Cerebellar cortex (tissue), 1 donor: ENCODE measurements around the gene RPS5.
"Not testable (repeated sequence)": the region's sequence is repeated elsewhere in the genome, so short reads cannot be mapped to it uniquely, and the experiment has no call there.

Experiments used
- DNase-seq: peaks from one replicate; pipeline ENCODE4 v3.0.0-alpha.2; 2015; ENCODE audit warnings: low spot score

The RPS5 gene

GRCh38 chr19:58386576-58387337 lies at the start of gene RPS5:
RPS5 (plus strand) TSS chr19:58387269; CDS start chr19:58388138, 869 bp downstream.
- DNase-seq, result peak; percentile 99

GRCh38 chr19:58338336-58338735 lies 48.7 kb upstream of the RPS5 start:
- DNase-seq, result no peak

GRCh38 chr19:58338825-58339558 lies 48.1 kb upstream of the RPS5 start:
- DNase-seq, result no peak

GRCh38 chr19:58345558-58345957 lies 41.5 kb upstream of the RPS5 start:
- DNase-seq, result no peak

GRCh38 chr19:58346961-58347929 lies 39.8 kb upstream of the RPS5 start:
- peak; percentile 77 for DNase-seq

- not testable (repeated sequence) for DNase-seq
These were observed 39.0 kb upstream of the RPS5 start for GRCh38 chr19:58348080-58348479.

- no peak for DNase-seq
These were observed 37.5 kb upstream of the RPS5 start for GRCh38 chr19:58349590-58349989.

- DNase-seq, result no peak
These were observed 36.8 kb upstream of the RPS5 start for GRCh38 chr19:58350001-58350861.

- no peak for DNase-seq
These were observed 36.1 kb upstream of the RPS5 start for GRCh38 chr19:58350871-58351557.

GRCh38 chr19:58351558-58351878 lies 35.6 kb upstream of the RPS5 start:
- no peak for DNase-seq

- DNase-seq, result no peak
These were observed 34.9 kb upstream of the RPS5 start for GRCh38 chr19:58351990-58352755.

GRCh38 chr19:58352760-58353671 lies 34.1 kb upstream of the RPS5 start, which contains the start of gene A1BG:
A1BG (minus strand) TSS chr19:58353492; CDS start chr19:58353437, 55 bp downstream.
- no peak for DNase-seq

GRCh38 chr19:58353717-58354477 lies 33.2 kb upstream of the RPS5 start:
- no peak for DNase-seq

GRCh38 chr19:58354478-58355030 lies 32.5 kb upstream of the RPS5 start:
- DNase-seq, result no peak

- DNase-seq, result no peak
These were observed 31.8 kb upstream of the RPS5 start for GRCh38 chr19:58355215-58355796.

- DNase-seq, result no peak
These were observed 30.9 kb upstream of the RPS5 start for GRCh38 chr19:58355908-58356765.
